ENCODE results near the gene PDE6B.

GRCh38 chr4:709348-709747 lies 84.0 kb downstream of the PDE6B start:
- TF ChIP-seq, protein P1, sequence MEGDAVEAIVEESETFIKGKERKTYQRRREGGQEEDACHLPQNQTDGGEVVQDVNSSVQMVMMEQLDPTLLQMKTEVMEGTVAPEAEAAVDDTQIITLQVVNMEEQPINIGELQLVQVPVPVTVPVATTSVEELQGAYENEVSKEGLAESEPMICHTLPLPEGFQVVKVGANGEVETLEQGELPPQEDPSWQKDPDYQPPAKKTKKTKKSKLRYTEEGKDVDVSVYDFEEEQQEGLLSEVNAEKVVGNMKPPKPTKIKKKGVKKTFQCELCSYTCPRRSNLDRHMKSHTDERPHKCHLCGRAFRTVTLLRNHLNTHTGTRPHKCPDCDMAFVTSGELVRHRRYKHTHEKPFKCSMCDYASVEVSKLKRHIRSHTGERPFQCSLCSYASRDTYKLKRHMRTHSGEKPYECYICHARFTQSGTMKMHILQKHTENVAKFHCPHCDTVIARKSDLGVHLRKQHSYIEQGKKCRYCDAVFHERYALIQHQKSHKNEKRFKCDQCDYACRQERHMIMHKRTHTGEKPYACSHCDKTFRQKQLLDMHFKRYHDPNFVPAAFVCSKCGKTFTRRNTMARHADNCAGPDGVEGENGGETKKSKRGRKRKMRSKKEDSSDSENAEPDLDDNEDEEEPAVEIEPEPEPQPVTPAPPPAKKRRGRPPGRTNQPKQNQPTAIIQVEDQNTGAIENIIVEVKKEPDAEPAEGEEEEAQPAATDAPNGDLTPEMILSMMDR (conservative IDR thresholded peaks at IDR 0.05; ENCODE audit: low read depth, low read length), result no peak
- TF ChIP-seq EZH2phosphoT487 (IDR thresholded peaks at IDR 0.05; ENCODE audit: borderline replicate concordance, low read length), result no peak

All from PC-3 (cell line).